ENCODE results near the gene THRB.

Gene THRB

GRCh38 chr3:24475925-24476324 lies 18.7 kb downstream of the THRB start:
- Histone ChIP-seq H3K27me3 (ENCODE audit: control insufficient read depth in 1 of 2, insufficient read depth in 1 of 2, low read length in 2 of 2) (no peaks in the 10 kb centered on the region), H4K8ac (ENCODE audit: low read length) (no peak overlapping the region), H4K91ac (ENCODE audit: low read length) (no peak overlapping the region), H3K36me3 (ENCODE audit: control insufficient read depth in 1 of 2, insufficient read depth in 2 of 2, low read depth in 1 of 2, low read length in 2 of 2) (no peaks in the 10 kb centered on the region), H3K27ac (ENCODE audit: low read length, poor library complexity, severe bottlenecking) (no peak overlapping the region), H2BK15ac (ENCODE audit: low read depth, poor library complexity, severe bottlenecking) (no peak overlapping the region), H2AFZ (ENCODE audit: low read depth, low read length) (no peak overlapping the region), H3K4me1 (ENCODE audit: control insufficient read depth, insufficient read depth, low read depth, low read length) (peaks cover 2% of the 10 kb centered on the region), H2BK12ac (ENCODE audit: low read length in 2 of 2) (peak overlapping the region in 1 of 2 experiments; percentile 18), H2BK120ac (ENCODE audit: low read depth, low read length) (no peak overlapping the region), H3K23ac (ENCODE audit: low read length in 2 of 2) (no peak overlapping the region), H3K9me3 (ENCODE audit: control insufficient read depth, low read length) (no peaks in the 10 kb centered on the region), H3K4me2 (ENCODE audit: low read length, poor library complexity, severe bottlenecking) (no peak overlapping the region), H3K4me3 (ENCODE audit: insufficient read depth in 1 of 2, low read depth in 1 of 2, low read length in 2 of 2) (no peak overlapping the region), H3K14ac (ENCODE audit: low read length in 2 of 2) (peak overlapping the region in 1 of 2 experiments; percentile 71), H3K4ac (ENCODE audit: low read depth in 1 of 2, low read length in 2 of 2) (no peak overlapping the region), H2AK5ac (ENCODE audit: low read length, severe bottlenecking) (peak overlapping the region; percentile 86), H3K79me1 (replicated peaks; ENCODE audit: low read length, poor library complexity, severe bottlenecking) (peaks cover 5% of the 10 kb centered on the region), H3K18ac (ENCODE audit: low read depth in 1 of 2, low read length in 2 of 2) (peak overlapping the region in 1 of 2 experiments; percentile 65), H2BK5ac (ENCODE audit: low read depth, low read length, poor library complexity, severe bottlenecking) (no peak overlapping the region), H3K9ac (ENCODE audit: low read length) (peak overlapping the region; percentile 48)
- DNase-seq: peak; percentile 19
- WGBS: 81% methylated on average over 1 of the region's 1 CpG

- H3K4me2 ChIP-seq (ENCODE audit: low read length, poor library complexity, severe bottlenecking): no peak overlapping the region
- no peak overlapping the region for H3K4me3 ChIP-seq (ENCODE audit: insufficient read depth in 1 of 2, low read depth in 1 of 2, low read length in 2 of 2)
- no peak overlapping the region for H4K8ac ChIP-seq (ENCODE audit: low read length)
- no peak overlapping the region for H2BK15ac ChIP-seq (ENCODE audit: low read depth, poor library complexity, severe bottlenecking)
- H3K27ac ChIP-seq (ENCODE audit: low read length, poor library complexity, severe bottlenecking): no peak overlapping the region
- peaks cover 2% of the 10 kb centered on the region for H3K4me1 ChIP-seq (ENCODE audit: control insufficient read depth, insufficient read depth, low read depth, low read length)
- H3K4ac ChIP-seq (ENCODE audit: low read depth in 1 of 2, low read length in 2 of 2): no peak overlapping the region
- H2AFZ ChIP-seq (ENCODE audit: low read depth, low read length): no peak overlapping the region
- H3K23ac ChIP-seq (ENCODE audit: low read length in 2 of 2): no peak overlapping the region
- H3K9ac ChIP-seq (ENCODE audit: low read length): no peak overlapping the region
- no peak overlapping the region for H2BK120ac ChIP-seq (ENCODE audit: low read depth, low read length)
- H3K9me3 ChIP-seq (ENCODE audit: control insufficient read depth, low read length): no peaks in the 10 kb centered on the region
- H3K14ac ChIP-seq (ENCODE audit: low read length in 2 of 2): no peak overlapping the region
- DNase-seq: no peak
- H3K18ac ChIP-seq (ENCODE audit: low read depth in 1 of 2, low read length in 2 of 2): no peak overlapping the region
- peaks cover 5% of the 10 kb centered on the region for H3K79me1 ChIP-seq (replicated peaks; ENCODE audit: low read length, poor library complexity, severe bottlenecking)
- 93% methylated on average over 2 of the region's 4 CpGs for whole genome bisulfite sequencing
- no peak overlapping the region for H4K91ac ChIP-seq (ENCODE audit: low read length)
- no peak overlapping the region for H2BK5ac ChIP-seq (ENCODE audit: low read depth, low read length, poor library complexity, severe bottlenecking)
- no peak overlapping the region for H2BK12ac ChIP-seq (ENCODE audit: low read length in 2 of 2)
- no peak overlapping the region for H2AK5ac ChIP-seq (ENCODE audit: low read length, severe bottlenecking)
- H3K27me3 ChIP-seq (ENCODE audit: control insufficient read depth in 1 of 2, insufficient read depth in 1 of 2, low read length in 2 of 2): no peaks in the 10 kb centered on the region
- no peaks in the 10 kb centered on the region for H3K36me3 ChIP-seq (ENCODE audit: control insufficient read depth in 1 of 2, insufficient read depth in 2 of 2, low read depth in 1 of 2, low read length in 2 of 2)
Measured at GRCh38 chr3:24474862-24475261, 19.8 kb downstream of the THRB start.

- no peak overlapping the region for H3K9ac ChIP-seq (ENCODE audit: low read length)
- no peak overlapping the region for H3K4ac ChIP-seq (ENCODE audit: low read depth in 1 of 2, low read length in 2 of 2)
- H2BK15ac ChIP-seq (ENCODE audit: low read depth, poor library complexity, severe bottlenecking): no peak overlapping the region
- no peak overlapping the region for H3K27ac ChIP-seq (ENCODE audit: low read length, poor library complexity, severe bottlenecking)
- no peak overlapping the region for H2BK5ac ChIP-seq (ENCODE audit: low read depth, low read length, poor library complexity, severe bottlenecking)
- H4K8ac ChIP-seq (ENCODE audit: low read length): no peak overlapping the region
- no peak overlapping the region for H3K23ac ChIP-seq (ENCODE audit: low read length in 2 of 2)
- no peak for DNase-seq
- H3K36me3 ChIP-seq (ENCODE audit: control insufficient read depth in 1 of 2, insufficient read depth in 2 of 2, low read depth in 1 of 2, low read length in 2 of 2): no peaks in the 10 kb centered on the region
- WGBS: 86% methylated on average over 1 of the region's 1 CpG
- peaks cover 2% of the 10 kb centered on the region for H3K4me1 ChIP-seq (ENCODE audit: control insufficient read depth, insufficient read depth, low read depth, low read length)
- no peak overlapping the region for H3K4me3 ChIP-seq (ENCODE audit: insufficient read depth in 1 of 2, low read depth in 1 of 2, low read length in 2 of 2)
- no peaks in the 10 kb centered on the region for H3K27me3 ChIP-seq (ENCODE audit: control insufficient read depth in 1 of 2, insufficient read depth in 1 of 2, low read length in 2 of 2)
- no peak overlapping the region for H4K91ac ChIP-seq (ENCODE audit: low read length)
- H3K79me1 ChIP-seq (replicated peaks; ENCODE audit: low read length, poor library complexity, severe bottlenecking): peaks cover 3% of the 10 kb centered on the region
- H3K18ac ChIP-seq (ENCODE audit: low read depth in 1 of 2, low read length in 2 of 2): no peak overlapping the region
- no peak overlapping the region for H2AFZ ChIP-seq (ENCODE audit: low read depth, low read length)
- H3K9me3 ChIP-seq (ENCODE audit: control insufficient read depth, low read length): peaks cover 5% of the 10 kb centered on the region
- H2BK12ac ChIP-seq (ENCODE audit: low read length in 2 of 2): no peak overlapping the region
- H2BK120ac ChIP-seq (ENCODE audit: low read depth, low read length): no peak overlapping the region
- H3K4me2 ChIP-seq (ENCODE audit: low read length, poor library complexity, severe bottlenecking): no peak overlapping the region
- no peak overlapping the region for H2AK5ac ChIP-seq (ENCODE audit: low read length, severe bottlenecking)
- no peak overlapping the region for H3K14ac ChIP-seq (ENCODE audit: low read length in 2 of 2)
Measured at GRCh38 chr3:24472358-24472757, 22.3 kb downstream of the THRB start.

GRCh38 chr3:24471486-24471885 lies 23.2 kb downstream of the THRB start:
- no peaks in the 10 kb centered on the region for H3K27me3 ChIP-seq (ENCODE audit: control insufficient read depth in 1 of 2, insufficient read depth in 1 of 2, low read length in 2 of 2)
- H3K23ac ChIP-seq (ENCODE audit: low read length in 2 of 2): no peak overlapping the region
- WGBS: 90% methylated on average over 1 of the region's 1 CpG

More at GRCh38 chr3:24471486-24471885, 23.2 kb downstream of the THRB start:
- Histone ChIP-seq H3K4me1 (ENCODE audit: control insufficient read depth, insufficient read depth, low read depth, low read length) (peaks cover 2% of the 10 kb centered on the region), H3K9ac (ENCODE audit: low read length) (no peak overlapping the region), H2BK120ac (ENCODE audit: low read depth, low read length) (no peak overlapping the region), H3K27ac (ENCODE audit: low read length, poor library complexity, severe bottlenecking) (no peak overlapping the region), H4K91ac (ENCODE audit: low read length) (no peak overlapping the region), H3K36me3 (ENCODE audit: control insufficient read depth in 1 of 2, insufficient read depth in 2 of 2, low read depth in 1 of 2, low read length in 2 of 2) (no peaks in the 10 kb centered on the region), H3K14ac (ENCODE audit: low read length in 2 of 2) (no peak overlapping the region), H3K18ac (ENCODE audit: low read depth in 1 of 2, low read length in 2 of 2) (no peak overlapping the region), H3K9me3 (ENCODE audit: control insufficient read depth, low read length) (peaks cover 7% of the 10 kb centered on the region), H3K79me1 (replicated peaks; ENCODE audit: low read length, poor library complexity, severe bottlenecking) (peaks cover 2% of the 10 kb centered on the region), H2AFZ (ENCODE audit: low read depth, low read length) (no peak overlapping the region), H3K4ac (ENCODE audit: low read depth in 1 of 2, low read length in 2 of 2) (no peak overlapping the region), H2AK5ac (ENCODE audit: low read length, severe bottlenecking) (no peak overlapping the region), H3K4me2 (ENCODE audit: low read length, poor library complexity, severe bottlenecking) (no peak overlapping the region), H2BK5ac (ENCODE audit: low read depth, low read length, poor library complexity, severe bottlenecking) (no peak overlapping the region), H3K4me3 (ENCODE audit: insufficient read depth in 1 of 2, low read depth in 1 of 2, low read length in 2 of 2) (no peak overlapping the region), H2BK12ac (ENCODE audit: low read length in 2 of 2) (no peak overlapping the region), H2BK15ac (ENCODE audit: low read depth, poor library complexity, severe bottlenecking) (no peak overlapping the region), H4K8ac (ENCODE audit: low read length) (no peak overlapping the region)
- no peak for DNase-seq
